Lower lobe of right lung (tissue), 2 donors: ENCODE results near the gene PHF1. TPM values are rescaled to one million over a fixed set of nuclear protein-coding genes. Genes with fewer than 3 reads are reported as not detected.

ENCODE experiments used
- ATAC-seq, 2 donors: fragments of 200-7000 bp; cut with Tn5 transposase; one replicate each; pipeline ENCODE4 v1.9.1; 2020 to 2022; ENCODE audit warnings: mild to moderate bottlenecking in 2 of 2, moderate library complexity in 2 of 2
- DNase-seq: peaks from one replicate; pipeline ENCODE4 v3.0.0-alpha.2; 2020
- H3K27ac ChIP-seq: fragments of 200-600 bp; one replicate; pipeline ENCODE4 v1.8.0; 2022
- H3K27me3 ChIP-seq: fragments of 200-600 bp; one replicate; pipeline ENCODE4 v1.8.0; 2022; ENCODE audit warnings: low read depth
- H3K36me3 ChIP-seq: fragments of 200-600 bp; one replicate; pipeline ENCODE4 v1.8.0; 2022; ENCODE audit warnings: mild to moderate bottlenecking
- H3K4me1 ChIP-seq: fragments of 200-600 bp; one replicate; pipeline ENCODE4 v1.8.0; 2022
- H3K4me3 ChIP-seq: fragments of 200-600 bp; one replicate; pipeline ENCODE4 v1.8.0; 2022; ENCODE audit warnings: mild to moderate bottlenecking
- H3K9me3 ChIP-seq: fragments of 200-600 bp; one replicate; pipeline ENCODE4 v1.8.0; 2022
- CTCF ChIP-seq: fragments of 200-600 bp; IDR thresholded peaks from one replicate; pipeline ENCODE4 v1.8.0; 2022; ENCODE audit warnings: antibody characterized with exemption, mild to moderate bottlenecking
- intact Hi-C: fragments of 100-400 bp; cut with DNase I; formaldehyde crosslinking; loops from one replicate; pipeline ENCODE4 v1.11.0; 2022
- total RNA-seq: library from RNA; stranded (reverse); fragmentation: NEBNext Ultra II Directional; extraction: Animal tissue kit (Norgen Biotek cat#: 25700); gene quantifications from one replicate; pipeline ENCODE4 v1.2.1, GENCODE V29; 2021
- donor health status: DM: no; HTN: yes; CAD: no; lungs with severe emphysema.

PHF1 gene
- total RNA-seq, 1 donor from 2014 or later = 69.7 TPM

- H3K4me1 ChIP-seq = no peaks in the 10 kb centered on the region
These were observed 32.2 kb downstream of the PHF1 start for GRCh38 chr6:33443025-33443424.

GRCh38 chr6:33443619-33444504, 33.0 kb downstream of the PHF1 start:
- Histone ChIP-seq H3K27me3 (no peaks in the 10 kb centered on the region), H3K27ac (peak overlapping the region; percentile 42), H3K9me3 (no peaks in the 10 kb centered on the region), H3K4me3 (no peak overlapping the region), H3K4me1 (no peaks in the 10 kb centered on the region), H3K36me3 (peaks cover 42% of the 10 kb centered on the region)
- intact Hi-C loops = no loop called here
- no peak for TF ChIP-seq CTCF
- DNase-seq (no peak), ATAC-seq (no peak)

More at GRCh38 chr6:33443025-33443424, 32.2 kb downstream of the PHF1 start:
- no peaks in the 10 kb centered on the region for H3K27me3 ChIP-seq
- H3K27ac ChIP-seq = no peak overlapping the region
- no peak overlapping the region for H3K4me3 ChIP-seq
- intact Hi-C loops = no loop called here
- no peak for ATAC-seq
- peaks cover 48% of the 10 kb centered on the region for H3K36me3 ChIP-seq
- no peaks in the 10 kb centered on the region for H3K9me3 ChIP-seq
- TF ChIP-seq CTCF = no peak
- DNase-seq = no peak

GRCh38 chr6:33445119-33445603, 34.3 kb downstream of the PHF1 start:
- Histone ChIP-seq H3K9me3 (no peaks in the 10 kb centered on the region), H3K4me3 (no peak overlapping the region), H3K36me3 (peaks cover 38% of the 10 kb centered on the region), H3K27ac (peak overlapping the region; percentile 42), H3K4me1 (peaks cover 8% of the 10 kb centered on the region), H3K27me3 (no peaks in the 10 kb centered on the region)
- DNase-seq = no peak
- TF ChIP-seq CTCF = no peak
- intact Hi-C loops = no loop called here
- ATAC-seq = peak; percentile 43 to 47

- no peak for DNase-seq
- peaks cover 36% of the 10 kb centered on the region for H3K36me3 ChIP-seq
- no peak for ATAC-seq
These were observed 35.5 kb downstream of the PHF1 start for GRCh38 chr6:33446356-33446755.

GRCh38 chr6:33450434-33450833, 39.6 kb downstream of the PHF1 start:
- Histone ChIP-seq H3K4me3 (no peak overlapping the region), H3K27me3 (no peaks in the 10 kb centered on the region), H3K36me3 (peaks cover 18% of the 10 kb centered on the region), H3K27ac (no peak overlapping the region), H3K9me3 (no peaks in the 10 kb centered on the region), H3K4me1 (peaks cover 28% of the 10 kb centered on the region)
- TF ChIP-seq CTCF = no peak
- no peak for DNase-seq
- intact Hi-C loops = no loop called here
- ATAC-seq = no peak

More at GRCh38 chr6:33446356-33446755, 35.5 kb downstream of the PHF1 start:
- no peak overlapping the region for H3K4me3 ChIP-seq
- H3K9me3 ChIP-seq = no peaks in the 10 kb centered on the region
- intact Hi-C loops = no loop called here
- H3K4me1 ChIP-seq = peaks cover 9% of the 10 kb centered on the region
- H3K27me3 ChIP-seq = no peaks in the 10 kb centered on the region
- TF ChIP-seq CTCF = no peak
- no peak overlapping the region for H3K27ac ChIP-seq
